ENCODE data around the gene GBX2. TPM values are rescaled to one million over a fixed set of nuclear protein-coding genes. Genes with fewer than 3 reads are reported as not detected.

The GBX2 gene
- 10.4 TPM for total RNA-seq

DNA sequence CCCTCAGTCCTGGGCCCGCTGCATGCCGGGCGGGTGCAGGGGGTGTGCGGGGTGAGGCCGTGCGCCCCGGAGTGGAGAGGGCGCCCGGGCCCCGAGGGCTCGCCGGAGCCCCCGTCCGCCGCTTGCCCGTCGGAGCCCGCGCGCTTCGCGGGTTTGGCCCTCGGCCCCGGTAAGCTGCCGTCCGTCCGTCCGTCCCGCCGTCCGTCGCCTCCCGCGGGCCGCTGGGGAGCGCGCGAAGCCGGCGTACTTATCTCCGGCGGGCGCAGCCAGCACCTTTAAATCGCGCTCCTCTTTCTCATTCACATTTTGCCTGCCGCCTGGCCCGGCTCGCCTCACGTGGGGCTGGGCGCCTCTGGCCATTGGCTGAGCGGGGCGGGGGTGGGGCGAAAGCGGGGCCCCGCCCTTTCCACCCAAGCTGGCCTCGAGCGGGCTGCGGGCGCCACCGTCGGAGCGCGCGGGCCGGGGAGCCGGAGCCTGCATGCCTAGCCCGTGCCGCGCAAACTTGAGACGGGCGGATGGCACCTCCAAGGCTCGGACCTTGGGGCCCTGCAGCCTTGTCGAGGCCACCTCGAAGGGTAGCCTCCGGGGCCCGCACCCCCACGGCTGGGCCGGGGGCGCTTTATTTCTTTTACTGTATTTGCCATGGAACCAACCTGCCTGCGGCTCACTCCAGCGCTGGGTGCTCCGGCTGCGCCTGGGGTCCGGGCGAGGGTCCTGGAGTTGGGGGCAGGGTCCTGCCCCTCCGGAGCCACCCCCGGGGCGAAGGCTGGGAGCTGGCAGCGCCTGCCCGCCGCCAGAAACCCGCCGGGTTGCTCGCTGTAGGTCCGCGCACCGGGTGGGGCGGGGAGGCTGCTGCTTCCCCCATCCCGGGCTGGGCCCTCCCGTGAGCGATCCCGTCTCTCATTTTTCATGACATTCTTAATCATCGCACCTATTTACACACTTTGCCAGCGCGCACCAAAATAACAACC lies at the start of gene GBX2:
GBX2 (minus strand) TSS at position 277 of the 971 bp plus-strand sequence. CDS start 415 bp downstream, outside the sequence.

Small RNA genes within 50 kb of the gene (small RNA-seq; reads per million reads assigned to genes)
- gene RF00019 (not detected), gene RNU1-31P (not detected)

Other genes with a start within 250 kb of the GBX2 start
- gene ASB18, start 96.0 kb upstream of the GBX2 start, total RNA-seq, result 1.6 TPM

All from diencephalon (tissue), 1 donor.